Panc1 (cell line): ENCODE measurements around the gene SLF2. TPM values are rescaled to one million over a fixed set of nuclear protein-coding genes. Genes with fewer than 3 reads are reported as not detected.

Experiments used
- ATAC-seq: fragments of 200-7000 bp; cut with Tn5 transposase; 2 replicates; pipeline ENCODE4 v1.9.1; 2020; ENCODE audit warnings: mild to moderate bottlenecking, moderate library complexity
- BruUV-seq: library from RNA; stranded (reverse); fragments of 400-500 nt; replicated peaks from 2 replicates; lab custom pipeline; 2021; lab: Mats Ljungman, UMichigan
- CTCF ChIA-PET: fragments of 300-600 bp; sonication (Branson Sonifier 250); formaldehyde crosslinking; loops from one replicate; lab custom pipeline; 2022; ENCODE audit warnings: antibody characterized with exemption; lab: Charles Lee
- POLR2A ChIA-PET: fragments of 300-600 bp; sonication (Branson Sonifier 250); formaldehyde crosslinking; loops from one replicate; lab custom pipeline; 2022; ENCODE audit warnings: antibody characterized with exemption; lab: Charles Lee
- DNase-seq: peaks from one replicate; pipeline ENCODE4 v3.0.0-alpha.2; 2010; ENCODE audit warnings: low read depth, low spot score
- H3K27ac ChIP-seq: 2 replicates; pipeline ENCODE4 v1.5.1; 2011; ENCODE audit warnings: mild to moderate bottlenecking, low read length, inconsistent platforms
- H3K27me3 ChIP-seq: fragments of 200-500 bp; sonication (Bioruptor generic); 2 replicates; pipeline ENCODE4 v1.6.0; 2014; ENCODE audit warnings: low read length, inconsistent platforms; ENCODE audit not compliant: control insufficient read depth, insufficient read depth
- H3K36me3 ChIP-seq: fragments of 200-500 bp; sonication (Bioruptor generic); 2 replicates; pipeline ENCODE4 v1.5.1; 2014; ENCODE audit warnings: inconsistent platforms, mild to moderate bottlenecking, low read length, moderate library complexity; ENCODE audit not compliant: control insufficient read depth, insufficient read depth
- H3K4me1 ChIP-seq: 2 replicates; pipeline ENCODE4 v1.5.1; 2011; ENCODE audit warnings: inconsistent platforms, mild to moderate bottlenecking, low read length, moderate library complexity; ENCODE audit not compliant: control insufficient read depth, insufficient read depth
- H3K4me3 ChIP-seq, 2 experiments: 2 replicates each; pipeline ENCODE4 v1.5.1; 2011 to 2012; ENCODE audit warnings: low read depth in 2 of 2, low read length in 2 of 2, mild to moderate bottlenecking in 2 of 2, inconsistent platforms in 1 of 2, moderate library complexity in 1 of 2
- H3K9me3 ChIP-seq: fragments of 200-500 bp; sonication (Bioruptor generic); 2 replicates; pipeline ENCODE4 v1.5.1; 2014; ENCODE audit warnings: low read depth, mild to moderate bottlenecking, inconsistent platforms, low read length, moderate library complexity; ENCODE audit not compliant: control insufficient read depth, insufficient read depth
- CTCF ChIP-seq: fragments of 450-650 bp; IDR thresholded peaks from 2 replicates; pipeline ENCODE4 v1.5.1; 2017; ENCODE audit warnings: mild to moderate bottlenecking
- POLR2AphosphoS5 ChIP-seq: IDR thresholded peaks from 2 replicates; pipeline ENCODE4 v1.6.1; 2012; ENCODE audit warnings: mild to moderate bottlenecking, low read depth, low read length, moderate library complexity
- REST ChIP-seq, 2 experiments: IDR thresholded peaks; 2 replicates each; pipeline ENCODE4 v1.6.1; 2011 to 2012; ENCODE audit warnings: low read depth in 2 of 2, control low read depth in 1 of 2, low read length in 1 of 2, mild to moderate bottlenecking in 1 of 2, moderate library complexity in 1 of 2; ENCODE audit not compliant: insufficient read depth in 1 of 2
- SIN3A ChIP-seq: IDR thresholded peaks from 2 replicates; pipeline ENCODE4 v1.6.1; 2012; ENCODE audit warnings: low read depth, mild to moderate bottlenecking, low read length, moderate library complexity, borderline replicate concordance; ENCODE audit not compliant: insufficient read depth
- TCF7L2 ChIP-seq: IDR thresholded peaks from 2 replicates; pipeline ENCODE4 v1.6.1; 2011; ENCODE audit warnings: mild to moderate bottlenecking, low read depth, low read length, inconsistent platforms
- in situ Hi-C: cut with HindIII; loops from 2 replicates; pipeline ENCODE4 v1.10.0; 2016; ENCODE audit warnings: low sequenced_read_pairs, low pct_unique_long_range_greater_than_20kb
- intact Hi-C: fragments of 100-400 bp; cut with micrococcal nuclease; formaldehyde crosslinking; loops from one replicate; pipeline ENCODE4 v1.10.0; 2022; ENCODE audit not compliant: unreplicated experiment
- total RNA-seq: library from RNA; stranded (reverse); gene quantifications from one replicate; pipeline ENCODE4 v1.2.1, GENCODE V29; 2021; ENCODE audit not compliant: unreplicated experiment

SLF2 gene
- total RNA-seq, 1 experiment from 2014 or later = 38.8 TPM

GRCh38 chr10:101010329-101010728 is 97.6 kb downstream of the SLF2 start:
- intact Hi-C loops (no loop called here), in situ Hi-C loops (no loop called here)
- DNase-seq (no peak), ATAC-seq (no peak)
- no peak overlapping the region for H3K27ac ChIP-seq
- H3K4me1 ChIP-seq = peaks cover 23% of the 10 kb centered on the region
- BruUV-seq = no TSS peak
- no peaks in the 10 kb centered on the region for H3K27me3 ChIP-seq
- H3K4me3 ChIP-seq = no peak overlapping the region
- no peaks in the 10 kb centered on the region for H3K36me3 ChIP-seq
- no peaks in the 10 kb centered on the region for H3K9me3 ChIP-seq
- CTCF ChIA-PET = interaction anchor here (0.6 to 1.5 kb wide), 3 partner anchors 8 to 883 kb away, joined by 3 to 4 read pairs (median 3); no protein-coding TSS in a partner anchor
- POLR2A ChIA-PET = no interaction called here
- TF ChIP-seq TCF7L2 (no peak), CTCF (no peak), REST (IDR thresholded peaks at IDR 0.05; ENCODE audit: insufficient read depth in 1 of 2, low read depth in 2 of 2, low read length in 1 of 2) (no peak), POLR2AphosphoS5 (no peak), SIN3A (no peak)

GRCh38 chr10:101011517-101012423 is 99.0 kb downstream of the SLF2 start:
- H3K36me3 ChIP-seq = no peaks in the 10 kb centered on the region
- no peaks in the 10 kb centered on the region for H3K27me3 ChIP-seq
- intact Hi-C loops = no loop called here
- ChIA-PET CTCF (interaction anchor here (0.6 to 1.6 kb wide), 8 partner anchors 9 to 43 kb away, joined by 3 to 7 read pairs (median 4); partner anchors contain the start of genes LZTS2 and SEMA4G), POLR2A (no interaction called here)
- DNase-seq (no peak), ATAC-seq (peak; percentile 53)
- peaks cover 23% of the 10 kb centered on the region for H3K4me1 ChIP-seq
- no peak overlapping the region for H3K27ac ChIP-seq
- H3K9me3 ChIP-seq = no peaks in the 10 kb centered on the region
- H3K4me3 ChIP-seq = no peak overlapping the region
- TF ChIP-seq SIN3A (no peak), CTCF (peak; percentile 75)
- in situ Hi-C loops = no loop called here
- no TSS peak for BruUV-seq
